ENCODE results near the gene CD46.

CD46 gene

GRCh38 chr1:207804721-207805468, 53.0 kb downstream of the CD46 start:
- Histone ChIP-seq H3K4me3 (ENCODE audit: low read length) (no peak overlapping the region), H3K27ac (ENCODE audit: low read length) (no peak overlapping the region), H3K4me1 (ENCODE audit: insufficient read depth, low read length) (no peaks in the 10 kb centered on the region), H3K36me3 (ENCODE audit: insufficient read depth, low read depth, low read length) (no peaks in the 10 kb centered on the region), H3K9me3 (ENCODE audit: insufficient read depth, low read depth, low read length) (no peaks in the 10 kb centered on the region), H3K9ac (ENCODE audit: low read depth, low read length) (no peak overlapping the region), H3K27me3 (ENCODE audit: insufficient read depth, low read length) (no peaks in the 10 kb centered on the region)

GRCh38 chr1:207805841-207806421, 54.1 kb downstream of the CD46 start:
- Histone ChIP-seq H3K9me3 (ENCODE audit: insufficient read depth, low read depth, low read length) (no peaks in the 10 kb centered on the region), H3K27me3 (ENCODE audit: insufficient read depth, low read length) (no peaks in the 10 kb centered on the region), H3K27ac (ENCODE audit: low read length) (no peak overlapping the region), H3K4me1 (ENCODE audit: insufficient read depth, low read length) (no peaks in the 10 kb centered on the region), H3K9ac (ENCODE audit: low read depth, low read length) (no peak overlapping the region), H3K4me3 (ENCODE audit: low read length) (no peak overlapping the region), H3K36me3 (ENCODE audit: insufficient read depth, low read depth, low read length) (no peaks in the 10 kb centered on the region)

- Histone ChIP-seq H3K27ac (ENCODE audit: low read length) (no peak overlapping the region), H3K36me3 (ENCODE audit: insufficient read depth, low read depth, low read length) (no peaks in the 10 kb centered on the region), H3K27me3 (ENCODE audit: insufficient read depth, low read length) (no peaks in the 10 kb centered on the region), H3K4me1 (ENCODE audit: insufficient read depth, low read length) (no peaks in the 10 kb centered on the region), H3K4me3 (ENCODE audit: low read length) (no peak overlapping the region), H3K9me3 (ENCODE audit: insufficient read depth, low read depth, low read length) (no peaks in the 10 kb centered on the region), H3K9ac (ENCODE audit: low read depth, low read length) (no peak overlapping the region)
These were observed 54.9 kb downstream of the CD46 start for GRCh38 chr1:207806531-207807325.

GRCh38 chr1:207807326-207807689, 55.5 kb downstream of the CD46 start:
- H3K4me1 ChIP-seq (ENCODE audit: insufficient read depth, low read length): no peaks in the 10 kb centered on the region
- no peak overlapping the region for H3K9ac ChIP-seq (ENCODE audit: low read depth, low read length)
- H3K36me3 ChIP-seq (ENCODE audit: insufficient read depth, low read depth, low read length): no peaks in the 10 kb centered on the region
- H3K9me3 ChIP-seq (ENCODE audit: insufficient read depth, low read depth, low read length): no peaks in the 10 kb centered on the region
- H3K27me3 ChIP-seq (ENCODE audit: insufficient read depth, low read length): no peaks in the 10 kb centered on the region
- H3K4me3 ChIP-seq (ENCODE audit: low read length): no peak overlapping the region
- H3K27ac ChIP-seq (ENCODE audit: low read length): no peak overlapping the region

- Histone ChIP-seq H3K36me3 (ENCODE audit: insufficient read depth, low read depth, low read length) (no peaks in the 10 kb centered on the region), H3K27ac (ENCODE audit: low read length) (no peak overlapping the region), H3K4me3 (ENCODE audit: low read length) (no peak overlapping the region), H3K27me3 (ENCODE audit: insufficient read depth, low read length) (no peaks in the 10 kb centered on the region), H3K9me3 (ENCODE audit: insufficient read depth, low read depth, low read length) (no peaks in the 10 kb centered on the region), H3K4me1 (ENCODE audit: insufficient read depth, low read length) (no peaks in the 10 kb centered on the region), H3K9ac (ENCODE audit: low read depth, low read length) (no peak overlapping the region)
These were observed 56.0 kb downstream of the CD46 start for GRCh38 chr1:207807690-207808321.

GRCh38 chr1:207808322-207808705, 56.5 kb downstream of the CD46 start:
- Histone ChIP-seq H3K9ac (ENCODE audit: low read depth, low read length) (no peak overlapping the region), H3K4me1 (ENCODE audit: insufficient read depth, low read length) (no peaks in the 10 kb centered on the region), H3K27me3 (ENCODE audit: insufficient read depth, low read length) (no peaks in the 10 kb centered on the region), H3K36me3 (ENCODE audit: insufficient read depth, low read depth, low read length) (no peaks in the 10 kb centered on the region), H3K4me3 (ENCODE audit: low read length) (no peak overlapping the region), H3K27ac (ENCODE audit: low read length) (no peak overlapping the region), H3K9me3 (ENCODE audit: insufficient read depth, low read depth, low read length) (no peaks in the 10 kb centered on the region)

- H3K9me3 ChIP-seq (ENCODE audit: insufficient read depth, low read depth, low read length): no peaks in the 10 kb centered on the region
- H3K4me1 ChIP-seq (ENCODE audit: insufficient read depth, low read length): no peaks in the 10 kb centered on the region
- no peak overlapping the region for H3K9ac ChIP-seq (ENCODE audit: low read depth, low read length)
- H3K36me3 ChIP-seq (ENCODE audit: insufficient read depth, low read depth, low read length): no peaks in the 10 kb centered on the region
- no peak overlapping the region for H3K27ac ChIP-seq (ENCODE audit: low read length)
- no peaks in the 10 kb centered on the region for H3K27me3 ChIP-seq (ENCODE audit: insufficient read depth, low read length)
- no peak overlapping the region for H3K4me3 ChIP-seq (ENCODE audit: low read length)
These were observed 57.2 kb downstream of the CD46 start for GRCh38 chr1:207808911-207809555.

- Histone ChIP-seq H3K36me3 (ENCODE audit: insufficient read depth, low read depth, low read length) (no peaks in the 10 kb centered on the region), H3K27me3 (ENCODE audit: insufficient read depth, low read length) (no peaks in the 10 kb centered on the region), H3K4me3 (ENCODE audit: low read length) (no peak overlapping the region), H3K4me1 (ENCODE audit: insufficient read depth, low read length) (no peaks in the 10 kb centered on the region), H3K9ac (ENCODE audit: low read depth, low read length) (no peak overlapping the region), H3K27ac (ENCODE audit: low read length) (no peak overlapping the region), H3K9me3 (ENCODE audit: insufficient read depth, low read depth, low read length) (no peaks in the 10 kb centered on the region)
These were observed 58.3 kb downstream of the CD46 start for GRCh38 chr1:207810173-207810572.

GRCh38 chr1:207810606-207811295, 58.9 kb downstream of the CD46 start:
- no peaks in the 10 kb centered on the region for H3K4me1 ChIP-seq (ENCODE audit: insufficient read depth, low read length)
- no peaks in the 10 kb centered on the region for H3K36me3 ChIP-seq (ENCODE audit: insufficient read depth, low read depth, low read length)
- H3K4me3 ChIP-seq (ENCODE audit: low read length): no peak overlapping the region
- no peaks in the 10 kb centered on the region for H3K9me3 ChIP-seq (ENCODE audit: insufficient read depth, low read depth, low read length)
- no peaks in the 10 kb centered on the region for H3K27me3 ChIP-seq (ENCODE audit: insufficient read depth, low read length)
- no peak overlapping the region for H3K9ac ChIP-seq (ENCODE audit: low read depth, low read length)
- H3K27ac ChIP-seq (ENCODE audit: low read length): no peak overlapping the region

GRCh38 chr1:207811319-207811718, 59.5 kb downstream of the CD46 start:
- Histone ChIP-seq H3K9ac (ENCODE audit: low read depth, low read length) (no peak overlapping the region), H3K27ac (ENCODE audit: low read length) (no peak overlapping the region), H3K27me3 (ENCODE audit: insufficient read depth, low read length) (no peaks in the 10 kb centered on the region), H3K9me3 (ENCODE audit: insufficient read depth, low read depth, low read length) (no peaks in the 10 kb centered on the region), H3K4me3 (ENCODE audit: low read length) (no peak overlapping the region), H3K36me3 (ENCODE audit: insufficient read depth, low read depth, low read length) (no peaks in the 10 kb centered on the region), H3K4me1 (ENCODE audit: insufficient read depth, low read length) (no peaks in the 10 kb centered on the region)
